Fibroblast of villous mesenchyme (primary cell): ENCODE results near the gene SERPINB2. TPM values are rescaled to one million over a fixed set of nuclear protein-coding genes. Genes with fewer than 3 reads are reported as not detected.
A peak's percentile ranks its signal among the peaks of the same experiment; 100 is the strongest.

Source experiments
- DNase-seq: peaks from one replicate; pipeline ENCODE4 v3.0.0-alpha.2; 2010; ENCODE audit warnings: low read depth
- H3K4me3 ChIP-seq: 2 replicates; pipeline ENCODE4 v1.5.1; 2011; ENCODE audit warnings: low read depth, mild to moderate bottlenecking, low read length
- total RNA-seq: library from RNA; depleted of rRNA; stranded (reverse); fragments of >200 nt; gene quantifications from 2 replicates; pipeline ENCODE4 v1.2.3, GENCODE V29; 2012
- TF ChIP-seq, protein P1 (sequence below): IDR thresholded peaks from 2 replicates; pipeline ENCODE4 v1.5.1; 2012; ENCODE audit warnings: low read depth, mild to moderate bottlenecking, low read length; ENCODE audit not compliant: insufficient read depth

Gene SERPINB2
- total RNA-seq, 1 donor = 22.9 TPM

DNA sequence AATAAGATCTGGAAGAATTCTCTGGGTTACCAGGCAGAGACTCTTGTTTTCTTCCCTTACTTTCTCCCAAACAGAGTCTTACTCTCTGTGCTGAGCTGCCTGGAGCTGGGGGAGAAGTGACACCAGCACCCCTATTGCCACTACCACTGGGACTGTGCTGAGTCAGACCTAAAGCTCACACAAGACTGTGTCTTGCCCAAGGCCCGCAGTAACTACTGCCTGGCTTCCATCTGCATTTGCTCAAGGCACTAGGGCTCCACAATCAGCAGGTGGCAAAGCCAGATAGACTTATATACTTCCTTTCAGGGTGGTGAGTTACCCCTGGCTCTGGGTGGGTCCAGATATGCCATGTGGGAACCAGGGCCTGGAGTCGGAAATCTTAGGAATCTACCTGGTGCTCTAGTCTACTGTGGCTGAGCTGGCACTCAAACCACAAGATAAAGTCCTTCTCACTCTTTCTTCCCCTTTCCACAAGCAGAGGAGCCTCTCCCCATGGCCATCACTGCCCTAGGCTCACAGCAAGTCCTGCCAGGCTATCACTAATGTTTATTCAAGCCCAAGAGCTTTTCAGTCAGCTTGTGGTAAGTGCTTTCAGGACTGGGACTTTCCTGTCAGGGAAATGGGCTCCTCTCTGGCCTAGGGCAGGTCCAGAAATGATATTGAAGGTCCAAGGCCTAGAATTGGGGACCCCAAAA lies 27.6 kb upstream of the SERPINB2 start:
- TF ChIP-seq, protein P1, sequence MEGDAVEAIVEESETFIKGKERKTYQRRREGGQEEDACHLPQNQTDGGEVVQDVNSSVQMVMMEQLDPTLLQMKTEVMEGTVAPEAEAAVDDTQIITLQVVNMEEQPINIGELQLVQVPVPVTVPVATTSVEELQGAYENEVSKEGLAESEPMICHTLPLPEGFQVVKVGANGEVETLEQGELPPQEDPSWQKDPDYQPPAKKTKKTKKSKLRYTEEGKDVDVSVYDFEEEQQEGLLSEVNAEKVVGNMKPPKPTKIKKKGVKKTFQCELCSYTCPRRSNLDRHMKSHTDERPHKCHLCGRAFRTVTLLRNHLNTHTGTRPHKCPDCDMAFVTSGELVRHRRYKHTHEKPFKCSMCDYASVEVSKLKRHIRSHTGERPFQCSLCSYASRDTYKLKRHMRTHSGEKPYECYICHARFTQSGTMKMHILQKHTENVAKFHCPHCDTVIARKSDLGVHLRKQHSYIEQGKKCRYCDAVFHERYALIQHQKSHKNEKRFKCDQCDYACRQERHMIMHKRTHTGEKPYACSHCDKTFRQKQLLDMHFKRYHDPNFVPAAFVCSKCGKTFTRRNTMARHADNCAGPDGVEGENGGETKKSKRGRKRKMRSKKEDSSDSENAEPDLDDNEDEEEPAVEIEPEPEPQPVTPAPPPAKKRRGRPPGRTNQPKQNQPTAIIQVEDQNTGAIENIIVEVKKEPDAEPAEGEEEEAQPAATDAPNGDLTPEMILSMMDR = no peak
- H3K4me3 ChIP-seq = no peak overlapping the region
- DNase-seq = no peak

DNA sequence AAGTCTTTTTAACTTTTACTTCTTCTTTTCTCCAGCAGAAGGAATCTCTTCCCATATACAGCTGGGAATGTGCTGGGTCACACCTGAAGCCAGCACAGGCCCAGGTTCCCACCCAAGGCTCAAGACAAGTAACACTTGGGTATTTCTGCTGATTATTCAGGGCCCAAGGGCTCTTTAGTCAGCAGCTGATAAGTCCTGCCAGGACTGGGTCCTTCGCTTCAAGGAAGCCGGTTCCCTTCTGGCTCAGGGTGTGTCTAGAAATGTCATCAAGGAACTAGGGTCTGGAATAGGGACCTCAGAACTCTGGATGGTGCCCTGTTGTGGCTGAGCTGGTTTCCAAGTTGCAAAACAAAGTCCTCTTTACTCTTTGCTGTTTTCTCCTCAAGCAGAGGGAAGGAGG lies 27.0 kb upstream of the SERPINB2 start:
- TF ChIP-seq, protein P1 = no peak
- DNase-seq = no peak
- no peak overlapping the region for H3K4me3 ChIP-seq

DNA sequence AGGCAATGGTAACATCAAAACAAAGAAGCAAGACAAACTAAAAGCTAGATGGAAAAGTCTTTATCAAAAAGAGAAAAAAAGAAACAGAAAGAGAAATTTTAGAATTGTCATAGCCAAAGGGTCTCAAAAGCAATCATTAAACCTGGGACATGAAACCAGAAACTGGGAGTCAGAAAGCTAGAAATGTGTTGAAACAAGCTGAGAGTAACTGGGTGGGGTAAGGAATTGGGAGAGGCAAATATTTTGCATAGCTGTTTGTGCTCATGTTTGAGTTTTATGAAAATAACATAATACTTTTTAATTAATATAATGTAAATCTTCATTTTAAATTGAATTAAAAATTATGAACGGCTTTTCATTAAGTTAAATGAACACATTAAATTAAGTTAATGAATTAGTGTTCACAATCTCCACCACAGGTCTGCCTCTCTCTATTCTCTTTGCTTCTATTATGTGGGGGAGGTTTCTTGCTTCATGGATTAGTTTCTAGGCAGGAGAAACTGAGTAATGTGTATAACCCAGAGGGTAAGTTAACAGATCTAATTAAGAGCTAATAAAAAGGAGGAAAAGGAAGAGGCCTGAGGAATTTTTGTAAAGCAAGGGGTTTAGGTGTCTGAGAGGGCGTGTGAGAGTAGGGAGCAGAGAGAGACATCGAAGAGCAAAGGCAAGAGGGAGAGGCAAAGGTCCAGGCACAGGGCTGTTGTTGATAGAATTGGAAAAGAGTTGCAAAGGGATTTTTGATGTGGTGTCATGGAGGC lies 20.0 kb upstream of the SERPINB2 start:
- TF ChIP-seq, protein P1 = no peak
- DNase-seq = no peak
- no peak overlapping the region for H3K4me3 ChIP-seq

DNA sequence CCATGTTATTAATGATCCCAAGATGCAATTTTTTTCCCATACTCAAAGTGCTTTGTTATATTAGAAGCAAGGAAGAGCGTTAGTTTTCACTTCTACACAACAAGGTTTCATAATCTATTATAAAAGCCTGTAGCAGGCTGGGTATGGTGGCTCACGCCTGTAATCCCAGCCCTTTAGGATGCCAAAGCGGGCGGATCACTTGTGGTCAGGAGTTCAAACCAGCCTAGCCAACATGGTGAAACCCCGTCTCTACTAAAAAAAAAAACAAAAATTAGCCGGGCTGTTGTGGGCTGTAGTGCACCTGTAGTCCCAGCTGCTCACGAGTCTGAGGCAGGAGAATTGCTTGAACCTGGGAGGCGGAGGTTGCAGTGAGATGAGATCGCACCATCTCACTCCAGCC lies 19.0 kb upstream of the SERPINB2 start:
- no peak overlapping the region for H3K4me3 ChIP-seq
- DNase-seq = no peak
- TF ChIP-seq, protein P1 = no peak

DNA sequence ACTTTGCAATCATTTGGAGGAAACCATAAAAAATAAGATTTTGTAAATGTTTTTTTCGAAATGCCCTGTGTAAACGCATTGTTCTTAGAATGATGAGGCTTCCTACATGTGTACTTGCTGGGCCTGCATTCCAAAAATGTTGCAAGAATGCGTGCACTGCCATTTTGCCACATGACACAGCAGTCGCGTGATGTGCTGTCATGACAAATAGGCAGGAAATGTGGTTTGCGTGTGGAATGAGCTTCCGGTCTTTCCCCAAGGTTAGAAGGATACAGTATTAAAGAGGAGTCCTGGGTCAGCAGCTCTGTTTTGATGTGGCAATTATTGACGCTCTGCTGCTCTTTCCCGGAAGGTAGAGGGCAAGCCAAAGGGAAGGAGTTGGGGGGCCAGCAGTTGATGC lies 18.1 kb upstream of the SERPINB2 start:
- peak; percentile 66 for DNase-seq
- H3K4me3 ChIP-seq = no peak overlapping the region
- TF ChIP-seq, protein P1 = no peak

DNA sequence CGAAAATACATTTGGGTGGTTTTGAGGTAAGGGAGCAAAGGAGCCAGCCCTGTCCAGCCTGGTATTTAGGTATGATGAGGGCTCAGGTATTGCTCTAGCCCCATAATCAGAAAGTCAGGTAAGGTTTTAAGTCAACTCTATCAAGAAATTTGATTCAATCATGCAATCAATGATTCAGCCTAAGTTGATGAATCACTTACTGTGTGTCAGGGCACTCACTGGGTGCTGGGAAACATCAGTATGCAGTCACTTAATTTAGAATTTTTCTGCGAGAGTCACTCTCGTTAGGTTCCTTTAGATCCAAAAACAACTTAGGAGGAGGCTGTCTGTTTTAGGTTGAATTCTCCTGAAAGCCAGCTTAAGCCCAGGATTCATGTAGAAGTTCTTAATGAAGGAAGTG lies 17.7 kb upstream of the SERPINB2 start:
- TF ChIP-seq, protein P1 = no peak
- no peak overlapping the region for H3K4me3 ChIP-seq
- DNase-seq = no peak
